Mesenchymal stem cell (in vitro differentiated cells and primary cell): ENCODE measurements around the gene SRSF12.

Experiments used
- DNase-seq: peaks from one replicate; pipeline ENCODE4 v3.0.0-alpha.2; 2013
- H2AFZ ChIP-seq: one replicate; pipeline ENCODE4 v1.6.1; 2013; ENCODE audit warnings: low read depth, mild to moderate bottlenecking, control low read depth, inconsistent platforms, low read length, moderate library complexity
- H2AK5ac ChIP-seq: 2 replicates; pipeline ENCODE4 v1.6.1; 2013; ENCODE audit warnings: low read length, moderate library complexity, mild to moderate bottlenecking, inconsistent platforms; ENCODE audit not compliant: severe bottlenecking
- H2BK120ac ChIP-seq: one replicate; pipeline ENCODE4 v1.6.1; 2013; ENCODE audit warnings: low read depth, mild to moderate bottlenecking, inconsistent platforms, low read length, moderate library complexity
- H2BK12ac ChIP-seq, 2 experiments: one replicate each; pipeline ENCODE4 v1.6.1; 2013; ENCODE audit warnings: inconsistent platforms in 2 of 2, low read length in 2 of 2, mild to moderate bottlenecking in 2 of 2, moderate library complexity in 2 of 2, control low read depth in 1 of 2
- H2BK15ac ChIP-seq: one replicate; pipeline ENCODE4 v1.6.1; 2013; ENCODE audit warnings: mild to moderate bottlenecking, low read depth, inconsistent platforms; ENCODE audit not compliant: poor library complexity, severe bottlenecking
- H2BK5ac ChIP-seq: 2 replicates; pipeline ENCODE4 v1.6.1; 2013; ENCODE audit warnings: low read depth, mild to moderate bottlenecking, low read length, control low read depth, inconsistent platforms; ENCODE audit not compliant: poor library complexity, severe bottlenecking
- H3K14ac ChIP-seq, 2 experiments: one replicate each; pipeline ENCODE4 v1.6.1; 2013; ENCODE audit warnings: inconsistent platforms in 2 of 2, low read length in 2 of 2, control low read depth in 1 of 2, mild to moderate bottlenecking in 1 of 2, moderate library complexity in 1 of 2
- H3K18ac ChIP-seq, 2 experiments: one replicate each; pipeline ENCODE4 v1.6.1; 2013; ENCODE audit warnings: inconsistent platforms in 2 of 2, low read length in 2 of 2, control low read depth in 1 of 2, low read depth in 1 of 2, mild to moderate bottlenecking in 1 of 2
- H3K23ac ChIP-seq, 2 experiments: one replicate each; pipeline ENCODE4 v1.6.1; 2013; ENCODE audit warnings: inconsistent platforms in 2 of 2, low read length in 2 of 2, mild to moderate bottlenecking in 2 of 2, moderate library complexity in 2 of 2, control low read depth in 1 of 2
- H3K27ac ChIP-seq: 2 replicates; pipeline ENCODE4 v1.5.1; 2013; ENCODE audit warnings: mild to moderate bottlenecking, moderate library complexity, low read length, control low read depth, inconsistent platforms; ENCODE audit not compliant: poor library complexity, severe bottlenecking
- H3K27me3 ChIP-seq, 2 experiments: 2 replicates each; pipeline versions ENCODE4 v1.6.1 to v1.7.0; 2013; ENCODE audit warnings: low read length in 2 of 2, mild to moderate bottlenecking in 2 of 2, moderate library complexity in 2 of 2, control low read depth in 1 of 2, inconsistent platforms in 1 of 2; ENCODE audit not compliant: control insufficient read depth in 1 of 2, insufficient read depth in 1 of 2
- H3K36me3 ChIP-seq, 2 experiments: 2 replicates each; pipeline versions ENCODE4 v1.6.1 to v1.7.0; 2013; ENCODE audit warnings: low read length in 2 of 2, control low read depth in 1 of 2, inconsistent platforms in 1 of 2, low read depth in 1 of 2, mild to moderate bottlenecking in 1 of 2; ENCODE audit not compliant: insufficient read depth in 2 of 2, control insufficient read depth in 1 of 2
- H3K4ac ChIP-seq, 2 experiments: one replicate each; pipeline ENCODE4 v1.6.1; 2013; ENCODE audit warnings: inconsistent platforms in 2 of 2, low read length in 2 of 2, mild to moderate bottlenecking in 2 of 2, moderate library complexity in 2 of 2, control low read depth in 1 of 2, low read depth in 1 of 2
- H3K4me1 ChIP-seq: 2 replicates; pipeline ENCODE4 v1.6.1; 2013; ENCODE audit warnings: low read depth, low read length, control low read depth; ENCODE audit not compliant: control insufficient read depth, insufficient read depth
- H3K4me2 ChIP-seq: 2 replicates; pipeline ENCODE4 v1.6.1; 2013; ENCODE audit warnings: low read length, mild to moderate bottlenecking, inconsistent platforms; ENCODE audit not compliant: poor library complexity, severe bottlenecking
- H3K4me3 ChIP-seq, 2 experiments: 2 replicates each; pipeline versions ENCODE4 v1.5.1 to v1.7.0; 2013; ENCODE audit warnings: low read length in 2 of 2, mild to moderate bottlenecking in 2 of 2, control low read depth in 1 of 2, low read depth in 1 of 2; ENCODE audit not compliant: insufficient read depth in 1 of 2
- H3K79me1 ChIP-seq: replicated peaks from 2 replicates; pipeline ENCODE4 v1.6.1; 2013; ENCODE audit warnings: mild to moderate bottlenecking, control low read depth, low read length, inconsistent platforms; ENCODE audit not compliant: poor library complexity, severe bottlenecking
- H3K9ac ChIP-seq: 2 replicates; pipeline ENCODE4 v1.7.0; 2013; ENCODE audit warnings: mild to moderate bottlenecking, low read length, moderate library complexity
- H3K9me3 ChIP-seq: 2 replicates; pipeline ENCODE4 v1.7.0; 2013; ENCODE audit warnings: mild to moderate bottlenecking, low read length; ENCODE audit not compliant: control insufficient read depth
- H4K8ac ChIP-seq: one replicate; pipeline ENCODE4 v1.6.1; 2013; ENCODE audit warnings: inconsistent platforms, mild to moderate bottlenecking, low read length, moderate library complexity
- H4K91ac ChIP-seq: one replicate; pipeline ENCODE4 v1.6.1; 2013; ENCODE audit warnings: mild to moderate bottlenecking, low read length, inconsistent platforms
- WGBS: methylation state at CpG from one replicate; pipeline ENCODE4 v1.1.7; 2013; ENCODE audit warnings: mixed read lengths; 5-methylcytosine and 5-hydroxymethylcytosine counted together

Gene SRSF12

GRCh38 chr6:89054208-89054607, 63.7 kb downstream of the SRSF12 start:
- no peaks in the 10 kb centered on the region for H3K36me3 ChIP-seq
- H3K4ac ChIP-seq = no peak overlapping the region
- H3K9me3 ChIP-seq = no peaks in the 10 kb centered on the region
- no peak overlapping the region for H3K27ac ChIP-seq
- H3K23ac ChIP-seq = no peak overlapping the region
- H2AFZ ChIP-seq = no peak overlapping the region
- H3K4me3 ChIP-seq = no peak overlapping the region
- DNase-seq = no peak
- no peak overlapping the region for H4K91ac ChIP-seq
- H2BK15ac ChIP-seq = no peak overlapping the region
- H3K9ac ChIP-seq = no peak overlapping the region
- no peak overlapping the region for H3K14ac ChIP-seq
- no peaks in the 10 kb centered on the region for H3K27me3 ChIP-seq
- no peak overlapping the region for H2BK12ac ChIP-seq
- H3K4me1 ChIP-seq = no peaks in the 10 kb centered on the region
- no peak overlapping the region for H4K8ac ChIP-seq
- no peak overlapping the region for H2BK5ac ChIP-seq
- H2BK120ac ChIP-seq = no peak overlapping the region
- no peaks in the 10 kb centered on the region for H3K79me1 ChIP-seq
- no peak overlapping the region for H2AK5ac ChIP-seq
- no peak overlapping the region for H3K18ac ChIP-seq
- WGBS = 93% methylated on average over 4 of the region's 4 CpGs
- no peak overlapping the region for H3K4me2 ChIP-seq

GRCh38 chr6:89051676-89052075, 66.2 kb downstream of the SRSF12 start:
- H2BK15ac ChIP-seq = no peak overlapping the region
- no peak overlapping the region for H2BK120ac ChIP-seq
- no peak overlapping the region for H3K4me3 ChIP-seq
- H4K8ac ChIP-seq = no peak overlapping the region
- H3K4me1 ChIP-seq = no peaks in the 10 kb centered on the region
- H3K4ac ChIP-seq = peak overlapping the region in 1 of 2 experiments; percentile 13
- H3K79me1 ChIP-seq = no peaks in the 10 kb centered on the region
- no peak overlapping the region for H3K14ac ChIP-seq
- H3K23ac ChIP-seq = no peak overlapping the region
- H3K9ac ChIP-seq = no peak overlapping the region
- H2AK5ac ChIP-seq = no peak overlapping the region
- H3K27ac ChIP-seq = no peak overlapping the region
- H3K36me3 ChIP-seq = no peaks in the 10 kb centered on the region
- no peak for DNase-seq
- H3K9me3 ChIP-seq = no peaks in the 10 kb centered on the region
- H3K4me2 ChIP-seq = no peak overlapping the region
- WGBS = 84% methylated on average over 3 of the region's 3 CpGs
- H2AFZ ChIP-seq = no peak overlapping the region
- H4K91ac ChIP-seq = no peak overlapping the region
- no peak overlapping the region for H2BK5ac ChIP-seq
- no peaks in the 10 kb centered on the region for H3K27me3 ChIP-seq
- H2BK12ac ChIP-seq = peak overlapping the region; percentile 73
- no peak overlapping the region for H3K18ac ChIP-seq

- Histone ChIP-seq H2BK5ac (no peak overlapping the region), H4K8ac (no peak overlapping the region), H3K79me1 (no peaks in the 10 kb centered on the region), H2BK12ac (peak overlapping the region in 1 of 2 experiments; percentile 11), H3K9me3 (no peaks in the 10 kb centered on the region), H3K27ac (no peak overlapping the region), H3K36me3 (no peaks in the 10 kb centered on the region), H3K27me3 (no peaks in the 10 kb centered on the region), H3K4me3 (peak overlapping the region in 1 of 2 experiments; percentile 16), H3K18ac (no peak overlapping the region), H3K4ac (peak overlapping the region in 1 of 2 experiments; percentile 15), H2BK15ac (no peak overlapping the region), H3K9ac (no peak overlapping the region), H3K4me2 (no peak overlapping the region), H3K14ac (no peak overlapping the region), H2AFZ (no peak overlapping the region), H3K4me1 (no peaks in the 10 kb centered on the region), H2AK5ac (no peak overlapping the region), H4K91ac (no peak overlapping the region), H3K23ac (no peak overlapping the region), H2BK120ac (no peak overlapping the region)
- DNase-seq = no peak
- WGBS = 93% methylated on average over 3 of the region's 3 CpGs
Measured at GRCh38 chr6:89050697-89051096, 67.2 kb downstream of the SRSF12 start.

- no peak overlapping the region for H2BK15ac ChIP-seq
- peak; percentile 89 for DNase-seq
- no peak overlapping the region for H2BK5ac ChIP-seq
- H2BK12ac ChIP-seq = no peak overlapping the region
- no peaks in the 10 kb centered on the region for H3K79me1 ChIP-seq
- H3K4me2 ChIP-seq = no peak overlapping the region
- H3K4ac ChIP-seq = no peak overlapping the region
- no peak overlapping the region for H4K8ac ChIP-seq
- H3K23ac ChIP-seq = no peak overlapping the region
- no peaks in the 10 kb centered on the region for H3K27me3 ChIP-seq
- H2AK5ac ChIP-seq = no peak overlapping the region
- H2AFZ ChIP-seq = no peak overlapping the region
- H2BK120ac ChIP-seq = no peak overlapping the region
- H3K27ac ChIP-seq = no peak overlapping the region
- H3K4me3 ChIP-seq = peak overlapping the region in 1 of 2 experiments; percentile 16
- H3K9me3 ChIP-seq = no peaks in the 10 kb centered on the region
- WGBS = 80% methylated on average over 3 of the region's 3 CpGs
- H3K4me1 ChIP-seq = no peaks in the 10 kb centered on the region
- no peak overlapping the region for H3K18ac ChIP-seq
- H3K36me3 ChIP-seq = no peaks in the 10 kb centered on the region
- no peak overlapping the region for H4K91ac ChIP-seq
- peak overlapping the region; percentile 10 for H3K9ac ChIP-seq
- no peak overlapping the region for H3K14ac ChIP-seq
Measured at GRCh38 chr6:89050155-89050554, 67.7 kb downstream of the SRSF12 start.
